SK-N-MC (cell line): ENCODE measurements around the gene ZDHHC24.

Source experiments
- DNase-seq: peaks from one replicate; pipeline ENCODE4 v3.0.0-alpha.2; 2011; ENCODE audit warnings: low read depth, low spot score
- H3K27ac ChIP-seq: fragments of 200-600 bp; sonication (generic); 2 replicates; pipeline ENCODE4 v1.5.1; 2016; ENCODE audit warnings: mixed run types
- H3K36me3 ChIP-seq: fragments of 200-600 bp; sonication (generic); 2 replicates; pipeline ENCODE4 v1.6.1; 2017; ENCODE audit warnings: antibody characterized with exemption, low read length, mixed read lengths; ENCODE audit not compliant: insufficient read depth
- H3K4me3 ChIP-seq: fragments of 200-600 bp; sonication (generic); 2 replicates; pipeline ENCODE4 v1.5.1; 2016
- H3K9ac ChIP-seq: fragments of 200-600 bp; sonication (generic); 2 replicates; pipeline ENCODE4 v1.8.0; 2017; ENCODE audit warnings: mixed run types, mixed read lengths; ENCODE audit not compliant: insufficient read length
- H3K9me3 ChIP-seq: fragments of 200-600 bp; sonication (generic); 2 replicates; pipeline ENCODE4 v1.6.1; 2017; ENCODE audit warnings: low read depth, mild to moderate bottlenecking, antibody characterized with exemption, low read length, moderate library complexity, mixed read lengths
- EZH2 ChIP-seq: fragments of 200-600 bp; sonication (generic); IDR thresholded peaks from one replicate; pipeline ENCODE4 v1.6.1; 2017; ENCODE audit warnings: antibody characterized with exemption
- FOXP2 ChIP-seq: optimal IDR thresholded peaks from 2 replicates; pipeline ENCODE3; 2011; ENCODE audit warnings: mild to moderate bottlenecking, moderate library complexity; ENCODE audit not compliant: insufficient read depth; ENCODE audit errors: extremely low read length, control extremely low read depth
- POLR2AphosphoS5 ChIP-seq: IDR thresholded peaks from 2 replicates; pipeline ENCODE4 v1.6.1; 2012; ENCODE audit warnings: mild to moderate bottlenecking, low read depth, low read length, borderline replicate concordance

Gene ZDHHC24

GRCh38 chr11:66530927-66531709, 14.7 kb downstream of the ZDHHC24 start:
- Histone ChIP-seq H3K9ac (no peak overlapping the region), H3K27ac (no peak overlapping the region), H3K4me3 (no peak overlapping the region), H3K9me3 (no peaks in the 10 kb centered on the region), H3K36me3 (no peaks in the 10 kb centered on the region)
- TF ChIP-seq EZH2 (no peak), FOXP2 (no peak), POLR2AphosphoS5 (no peak)
- no peak for DNase-seq

DNA sequence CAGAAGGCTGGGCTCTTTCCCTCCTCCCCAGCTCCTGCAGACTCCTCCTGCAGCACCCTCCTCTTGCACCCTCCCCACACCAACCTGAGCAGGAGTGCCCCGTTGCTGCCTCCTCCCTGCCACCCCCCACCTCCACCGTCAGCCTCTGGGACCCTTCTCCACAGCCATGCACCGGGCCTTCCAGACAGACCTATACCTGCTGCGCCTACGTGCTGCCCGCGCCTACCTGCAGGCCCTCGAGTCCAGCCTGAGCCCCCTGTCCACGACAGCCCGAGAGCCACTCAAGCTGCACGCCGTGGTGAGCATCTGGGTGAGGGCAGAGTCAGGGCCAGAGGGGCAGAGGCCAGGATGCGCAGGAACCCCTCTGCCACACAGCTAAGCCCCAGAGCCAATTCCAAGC, 16.2 kb downstream of the ZDHHC24 start:
- TF ChIP-seq FOXP2, result no peak
- no peak for TF ChIP-seq POLR2AphosphoS5
- no peak for TF ChIP-seq EZH2
- Histone ChIP-seq H3K9ac (no peak overlapping the region), H3K4me3 (no peak overlapping the region), H3K9me3 (no peaks in the 10 kb centered on the region), H3K36me3 (no peaks in the 10 kb centered on the region), H3K27ac (no peak overlapping the region)
- DNase-seq, result no peak

GRCh38 chr11:66529069-66529468, 16.8 kb downstream of the ZDHHC24 start:
- Histone ChIP-seq H3K27ac (no peak overlapping the region), H3K4me3 (no peak overlapping the region), H3K9ac (no peak overlapping the region), H3K9me3 (no peaks in the 10 kb centered on the region), H3K36me3 (no peaks in the 10 kb centered on the region)
- TF ChIP-seq POLR2AphosphoS5 (no peak), EZH2 (no peak), FOXP2 (no peak)
- DNase-seq, result no peak

- Histone ChIP-seq H3K4me3 (no peak overlapping the region), H3K9me3 (no peaks in the 10 kb centered on the region), H3K36me3 (peaks cover 8% of the 10 kb centered on the region; the same call in 1 of the 2 replicates), H3K9ac (no peak overlapping the region), H3K27ac (no peak overlapping the region)
- no peak for DNase-seq
- no peak for TF ChIP-seq POLR2AphosphoS5
- no peak for TF ChIP-seq FOXP2
- no peak for TF ChIP-seq EZH2
These were observed 21.4 kb downstream of the ZDHHC24 start for GRCh38 chr11:66524304-66525040.

DNA sequence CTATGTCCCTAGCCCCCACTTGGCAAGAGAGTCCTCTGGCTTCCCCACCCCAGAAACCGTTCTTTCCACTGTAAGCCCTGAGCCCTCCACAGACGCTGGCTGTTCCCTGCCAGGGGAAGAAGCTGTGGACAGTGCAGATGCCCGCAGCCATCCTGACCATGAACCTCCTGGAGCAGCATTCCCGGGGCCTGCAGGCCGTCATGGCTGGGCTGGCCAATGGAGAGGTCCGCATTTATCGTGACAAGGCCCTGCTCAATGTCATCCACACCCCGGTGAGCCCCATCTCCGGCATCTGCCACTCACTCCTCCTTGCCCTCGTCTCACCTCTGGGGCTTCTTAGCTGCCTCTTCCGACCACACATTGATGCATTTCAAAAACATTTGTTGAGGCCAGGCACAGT, 22.2 kb downstream of the ZDHHC24 start:
- H3K36me3 ChIP-seq, result peaks cover 8% of the 10 kb centered on the region; the same call in 1 of the 2 replicates
- TF ChIP-seq POLR2AphosphoS5 (no peak), FOXP2 (no peak), EZH2 (no peak)
- DNase-seq, result no peak

DNA sequence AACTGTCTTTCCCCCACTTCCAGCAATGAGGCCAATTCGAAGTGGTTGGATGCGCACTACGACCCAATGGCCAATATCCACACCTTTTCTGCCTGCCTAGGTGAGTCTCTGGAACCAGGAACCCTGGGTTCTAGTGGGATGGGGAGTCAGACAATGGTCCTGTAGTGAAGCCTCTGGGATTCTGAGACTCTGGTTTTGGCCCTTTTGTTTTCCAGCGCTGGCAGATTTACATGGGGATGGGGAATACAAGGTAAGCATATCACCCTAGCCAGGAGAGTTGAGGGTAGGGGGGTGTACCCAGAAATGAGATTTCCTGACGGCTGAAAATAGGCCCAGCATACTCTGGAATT, 34.9 kb downstream of the ZDHHC24 start:
- DNase-seq, result no peak
- H3K36me3 ChIP-seq, result peaks cover 4% of the 10 kb centered on the region; the same call in 1 of the 2 replicates
- H3K27ac ChIP-seq, result no peak overlapping the region
- H3K9me3 ChIP-seq, result no peaks in the 10 kb centered on the region
- TF ChIP-seq POLR2AphosphoS5 (no peak), FOXP2 (no peak), EZH2 (no peak)
- peak overlapping the region; percentile 63 for H3K9ac ChIP-seq
- peak overlapping the region; percentile 81 for H3K4me3 ChIP-seq

More for the DNA sequence above, 22.2 kb downstream of the ZDHHC24 start:
- Histone ChIP-seq H3K9ac (no peak overlapping the region), H3K9me3 (no peaks in the 10 kb centered on the region), H3K27ac (no peak overlapping the region), H3K4me3 (no peak overlapping the region)

GRCh38 chr11:66510271-66510989, 35.4 kb downstream of the ZDHHC24 start, which contains the start of gene BBS1:
BBS1 (plus strand) TSS chr11:66510635; CDS start chr11:66510660, 25 bp downstream.
- Histone ChIP-seq H3K36me3 (peaks cover 4% of the 10 kb centered on the region; the same call in 1 of the 2 replicates), H3K9me3 (no peaks in the 10 kb centered on the region), H3K9ac (peak within 1 kb of the TSS; percentile 63), H3K27ac (peak within 1 kb of the TSS; percentile 62; the same call in 1 of the 2 replicates), H3K4me3 (peak within 1 kb of the TSS; percentile 81)
- TF ChIP-seq FOXP2 (peak; percentile 65), EZH2 (no peak), POLR2AphosphoS5 (peak; percentile 86)
- no peak for DNase-seq

GRCh38 chr11:66509131-66509561, 36.7 kb downstream of the ZDHHC24 start:
- Histone ChIP-seq H3K27ac (no peak overlapping the region), H3K36me3 (peaks cover 12% of the 10 kb centered on the region), H3K4me3 (no peak overlapping the region), H3K9ac (no peak overlapping the region), H3K9me3 (no peaks in the 10 kb centered on the region)
- TF ChIP-seq POLR2AphosphoS5 (no peak), EZH2 (no peak), FOXP2 (no peak)
- DNase-seq, result no peak
